ENCODE data around the gene LRFN4.
A peak's percentile ranks its signal among the peaks of the same experiment; 100 is the strongest.

The LRFN4 gene

DNA sequence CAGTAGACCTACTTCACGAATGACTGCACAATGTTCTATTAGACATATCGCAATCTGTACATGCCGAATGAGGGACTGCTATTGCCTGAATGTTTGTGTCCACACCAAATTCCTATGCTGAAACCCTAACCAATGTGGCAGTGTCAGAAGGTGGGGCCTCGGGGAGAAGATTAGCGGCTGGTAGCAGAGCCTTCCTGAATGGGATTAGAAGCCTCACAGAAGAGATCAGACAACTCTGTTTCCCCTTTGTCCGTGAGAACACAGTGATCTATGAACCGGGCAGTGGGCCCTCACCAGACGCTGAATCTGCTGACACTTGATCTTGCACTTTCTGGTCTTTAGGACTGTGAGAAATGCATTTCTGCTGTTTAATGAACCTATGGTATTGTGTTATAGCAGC lies 33.1 kb downstream of the LRFN4 start:
- no peak for DNase-seq (ENCODE audit: low read depth)

DNA sequence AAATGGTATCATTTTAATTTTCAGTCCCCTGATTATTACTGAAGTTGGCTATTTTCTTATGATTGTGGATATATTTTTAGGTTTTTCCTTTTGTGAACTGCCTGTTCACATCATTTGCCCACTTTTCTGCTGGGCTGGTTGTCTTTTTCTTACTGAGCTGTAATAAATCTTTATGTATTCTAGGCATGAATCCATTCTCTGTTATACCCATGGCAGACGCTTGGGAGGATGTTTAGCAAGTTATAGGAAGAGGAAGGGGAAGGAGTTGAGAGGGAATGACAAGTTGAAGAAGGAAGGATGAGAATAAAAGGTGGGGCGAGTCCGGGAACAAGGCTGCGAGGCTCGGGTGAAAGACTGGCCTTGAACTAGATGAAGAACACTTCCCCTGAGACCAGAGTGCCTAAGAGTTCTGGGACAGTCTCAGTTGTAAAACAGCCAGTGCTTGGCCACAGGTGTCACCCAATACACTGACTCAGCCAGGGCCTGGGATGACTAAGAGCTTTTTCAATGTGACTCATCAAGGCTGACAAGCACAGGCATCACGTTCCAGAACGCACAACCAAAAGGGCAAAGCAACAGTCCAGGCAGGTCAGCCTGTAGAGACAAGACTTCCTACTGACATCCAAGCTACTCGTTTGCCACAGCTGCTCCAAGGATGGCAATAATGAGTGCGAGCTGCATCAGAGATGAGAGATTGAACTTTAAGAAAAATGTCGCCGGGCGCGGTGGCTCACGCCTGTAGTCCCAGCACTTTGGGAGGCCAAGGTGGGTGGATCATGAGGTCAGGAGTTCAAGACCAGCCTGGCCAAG lies 35.2 kb downstream of the LRFN4 start:
- DNase-seq (ENCODE audit: low read depth), result peak; percentile 23

DNA sequence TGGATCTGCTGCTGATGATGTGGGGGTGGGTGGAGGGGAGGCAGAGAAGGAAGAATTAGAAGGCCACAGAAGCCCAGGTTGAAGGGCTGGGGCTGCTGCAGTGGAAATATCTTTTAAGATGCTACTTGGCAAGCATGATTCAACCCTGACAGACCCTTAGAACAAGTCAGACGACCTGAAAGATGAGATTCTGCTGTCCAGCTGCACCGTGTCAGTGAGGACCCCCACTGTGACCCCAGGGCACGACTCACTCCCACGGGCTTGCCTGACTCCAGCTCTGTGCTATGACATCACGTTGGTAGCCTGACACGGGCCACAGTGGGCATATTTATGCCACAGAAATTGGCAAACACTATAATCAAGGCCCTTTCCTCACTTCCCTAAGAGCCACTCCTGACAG lies 36.0 kb downstream of the LRFN4 start:
- no peak for DNase-seq (ENCODE audit: low read depth)

DNA sequence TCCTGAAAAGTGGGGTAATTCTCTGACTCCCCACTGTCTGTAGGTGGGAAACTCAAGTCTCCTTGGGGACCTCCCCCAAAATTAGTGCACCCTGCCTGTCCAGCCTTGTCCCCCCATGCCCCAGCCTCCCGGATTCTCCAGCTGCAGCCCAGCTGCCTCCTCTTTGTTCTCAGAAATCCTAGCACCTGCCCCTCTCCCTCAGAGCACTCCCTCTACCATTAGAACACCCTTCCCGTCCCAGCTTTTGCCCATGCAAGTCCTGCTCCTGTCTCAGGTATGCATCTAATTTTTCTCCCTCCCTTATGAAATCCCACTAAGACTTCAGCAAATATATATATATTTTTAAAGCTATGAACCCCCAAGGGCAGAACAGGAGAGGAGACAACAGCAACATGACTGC lies 37.3 kb downstream of the LRFN4 start:
- no peak for DNase-seq (ENCODE audit: low read depth)

DNA sequence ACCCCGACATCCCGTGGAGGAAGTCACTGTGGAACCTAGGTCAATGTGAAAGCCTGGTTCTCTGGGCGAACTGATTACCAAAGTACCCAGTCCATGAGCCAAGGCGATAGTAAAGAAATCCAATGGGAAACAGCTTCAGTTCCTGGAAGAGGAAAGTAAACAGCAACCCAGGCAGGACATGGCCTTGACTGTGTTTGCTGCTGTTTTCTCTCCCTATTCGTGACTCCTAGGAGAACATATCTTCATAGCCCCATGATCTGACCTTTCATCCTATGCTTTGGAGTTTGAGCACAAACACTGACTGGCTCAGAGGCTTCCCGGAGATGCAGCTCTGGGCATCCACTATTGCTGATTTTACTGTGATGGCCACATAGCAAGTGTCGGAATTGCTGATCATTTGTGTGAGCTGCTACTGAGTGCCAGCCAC lies 45.1 kb downstream of the LRFN4 start:
- no peak for DNase-seq (ENCODE audit: low read depth)

DNA sequence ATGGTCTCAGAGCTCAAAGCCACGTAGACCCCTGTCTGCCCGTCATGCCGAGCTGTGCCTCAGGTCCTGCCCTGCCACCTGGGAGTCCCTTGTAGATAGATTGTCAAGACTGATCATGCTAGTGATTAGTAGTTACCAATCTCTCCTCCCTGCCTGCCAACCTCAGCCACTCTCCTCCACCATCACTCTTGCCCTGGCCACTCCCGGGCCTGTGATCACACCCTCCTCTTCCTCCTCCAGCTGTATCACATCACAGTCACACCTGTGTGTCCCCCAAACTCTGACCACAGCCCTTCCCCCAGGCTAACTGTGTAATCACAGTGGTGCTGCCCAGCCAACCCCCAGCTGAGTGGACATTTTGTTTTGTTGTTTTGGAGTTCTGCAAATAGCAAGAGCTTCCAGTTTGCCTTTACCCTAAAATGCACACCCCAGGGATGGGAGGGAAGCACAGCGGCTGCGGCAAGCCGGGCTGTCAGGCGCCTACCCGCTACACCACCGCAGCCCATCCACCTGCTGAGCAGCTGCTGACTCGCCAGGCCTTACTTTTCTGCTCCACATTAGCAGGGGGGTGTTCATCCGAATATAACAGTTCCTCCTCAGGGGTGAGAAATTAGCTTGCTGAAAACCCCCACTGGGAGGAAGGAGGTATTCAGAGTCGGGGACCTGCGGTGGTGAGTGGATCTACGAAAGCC lies 45.8 kb downstream of the LRFN4 start:
- no peak for DNase-seq (ENCODE audit: low read depth)

DNA sequence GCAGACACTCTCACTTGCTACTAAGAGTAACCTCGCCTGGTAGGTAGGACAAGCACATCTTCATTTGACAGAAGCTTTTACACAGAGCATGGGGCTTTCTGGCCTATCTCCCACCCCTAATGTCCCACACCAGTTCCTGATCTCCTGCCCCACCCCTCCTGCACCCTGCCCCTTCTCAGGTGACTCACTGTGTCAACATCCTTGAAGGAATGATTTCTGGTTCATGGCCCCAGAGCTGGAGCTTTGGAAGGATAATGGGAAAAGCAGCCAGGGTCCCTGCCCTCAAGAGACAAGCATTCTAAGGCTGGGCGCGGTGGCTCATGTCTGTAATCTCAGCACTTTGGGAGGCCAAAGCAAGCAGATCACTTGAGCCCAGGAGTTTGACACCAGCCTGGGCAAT lies 47.2 kb downstream of the LRFN4 start:
- DNase-seq (ENCODE audit: low read depth), result no peak

DNA sequence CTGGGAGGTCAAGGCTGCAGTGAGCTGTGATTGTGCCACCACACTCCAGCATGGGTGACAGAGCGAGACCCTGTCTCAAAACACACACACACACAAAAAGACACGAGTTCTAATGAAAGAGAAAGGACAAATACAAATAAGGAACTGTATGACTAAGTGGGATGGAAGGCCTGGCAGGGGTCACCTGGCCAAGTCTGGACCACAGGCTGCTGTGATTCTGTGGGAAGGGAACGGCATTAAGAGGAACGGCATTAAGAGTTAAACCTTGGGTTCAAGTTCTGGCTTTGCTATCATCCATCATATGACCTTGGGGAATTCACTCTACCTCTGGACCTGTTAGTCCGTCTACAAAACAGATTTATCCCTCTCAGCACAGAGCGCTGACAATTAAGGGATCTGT lies 47.7 kb downstream of the LRFN4 start:
- no peak for DNase-seq (ENCODE audit: low read depth)

DNA sequence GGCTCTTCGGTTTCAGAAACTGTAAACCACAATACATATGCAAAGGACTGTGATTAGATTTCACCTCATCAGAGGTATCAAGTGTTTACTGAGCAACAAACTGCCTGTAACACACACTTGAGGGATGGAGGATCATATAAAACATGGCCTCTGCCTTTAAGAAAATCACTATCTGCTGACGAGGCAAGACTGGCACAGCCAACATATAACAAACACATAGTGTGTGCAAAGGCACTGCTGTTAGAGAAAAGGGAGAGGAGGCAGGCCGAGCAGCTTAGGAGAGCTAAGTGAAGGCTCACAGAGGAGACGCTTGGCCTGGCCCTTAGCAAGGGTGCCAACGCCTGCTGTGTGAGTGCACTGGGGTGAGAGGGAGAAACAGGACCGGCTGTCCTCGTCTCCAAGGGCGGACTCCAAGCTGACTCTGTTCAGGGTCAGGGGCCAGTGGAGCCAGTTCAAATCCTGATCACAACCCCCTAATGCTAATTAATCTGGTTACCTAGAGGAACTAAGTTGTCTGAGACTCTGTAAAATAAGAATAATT lies 48.2 kb downstream of the LRFN4 start:
- no peak for DNase-seq (ENCODE audit: low read depth)

DNA sequence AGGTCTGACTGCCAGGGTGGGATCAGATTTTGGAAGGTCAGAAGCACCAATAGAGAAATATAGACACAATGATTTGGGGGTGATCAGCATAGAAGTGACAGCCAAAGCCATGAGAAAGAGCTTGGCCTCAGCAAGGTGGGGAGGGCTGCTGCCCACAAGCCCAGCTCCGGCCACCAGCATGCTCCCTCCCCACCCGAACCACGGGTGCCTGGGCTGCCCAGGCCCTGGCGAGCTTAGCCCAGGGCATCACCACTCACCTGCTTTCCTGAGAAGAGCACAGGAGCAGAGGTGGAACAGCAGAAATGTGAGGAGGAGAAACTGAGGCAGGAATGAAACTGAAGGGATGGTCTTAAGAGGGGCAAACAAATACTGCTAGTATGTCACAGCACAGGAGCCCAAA lies 48.8 kb downstream of the LRFN4 start:
- no peak for DNase-seq (ENCODE audit: low read depth)

DNA sequence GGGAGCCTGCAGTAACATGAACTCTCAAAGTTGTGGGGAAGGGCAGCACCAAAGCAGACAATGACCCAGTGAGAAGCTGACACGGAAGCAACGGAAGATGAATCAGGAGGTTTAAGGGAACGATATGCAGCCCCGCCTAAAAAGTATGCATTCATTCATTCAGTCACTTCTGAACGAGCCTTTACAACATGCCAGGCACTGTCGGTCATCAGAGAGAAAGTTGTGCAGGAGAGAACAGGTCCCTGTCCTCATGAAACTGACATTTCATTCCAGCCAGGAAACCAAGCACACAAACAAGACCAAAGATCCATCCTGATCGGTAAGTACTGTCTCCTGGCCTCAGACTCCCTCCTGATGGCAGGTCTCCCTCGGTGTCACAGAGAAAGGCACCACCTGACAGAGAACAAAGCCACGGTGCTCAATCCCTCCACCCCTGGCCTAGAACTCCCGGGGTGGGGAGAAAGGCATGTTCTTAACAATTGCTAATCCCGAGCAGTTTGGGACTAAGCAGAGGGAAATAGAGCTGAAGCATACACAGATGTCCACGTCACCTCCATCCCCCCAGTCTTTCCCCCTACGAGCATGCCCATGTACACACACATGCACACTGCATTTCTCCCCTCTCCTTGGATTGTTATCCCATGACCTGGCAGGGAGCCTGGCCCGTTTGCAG lies 49.3 kb downstream of the LRFN4 start:
- DNase-seq (ENCODE audit: low read depth), result no peak

DNA sequence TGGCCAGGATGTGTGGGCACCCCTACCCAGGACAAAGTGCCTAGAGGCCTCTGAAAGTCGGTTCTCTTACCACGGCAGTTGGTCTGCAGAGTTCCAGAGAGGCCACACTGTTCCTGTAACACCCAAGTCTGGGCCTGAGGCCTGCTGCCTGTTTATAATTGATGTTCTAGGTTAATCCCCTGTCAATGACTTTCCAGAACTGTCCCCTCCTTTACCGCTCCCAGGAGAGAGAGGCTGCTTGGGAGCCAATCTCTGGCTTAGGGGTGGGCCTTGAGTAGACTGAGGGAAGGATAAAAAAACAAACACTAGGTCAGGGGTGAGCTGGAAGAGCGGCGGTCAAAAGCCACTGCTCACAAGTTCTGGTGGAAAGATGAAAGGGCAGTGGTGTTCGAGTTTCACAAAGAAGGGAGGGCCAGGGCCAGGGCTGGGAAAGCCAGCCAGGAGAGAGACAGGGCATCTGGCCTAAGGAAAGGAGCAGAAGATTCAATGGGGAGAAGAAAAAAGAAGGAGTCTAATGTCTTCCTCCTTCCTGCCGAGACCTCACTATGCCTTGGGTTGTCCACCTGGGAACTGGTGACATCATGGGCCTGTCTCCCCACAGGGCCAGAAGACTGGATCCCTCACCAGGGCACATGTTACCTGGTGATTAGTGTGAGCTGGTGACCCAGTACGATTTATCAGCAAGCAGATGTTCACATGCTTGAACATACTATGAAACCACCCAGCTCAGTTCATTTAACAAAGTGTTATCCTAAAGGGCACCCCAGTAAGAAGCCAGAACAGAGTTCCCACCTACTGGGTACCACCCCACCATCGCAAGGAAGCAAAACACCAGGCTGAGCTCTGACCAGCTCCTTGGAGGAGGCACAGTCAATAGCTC lies 51.1 kb downstream of the LRFN4 start:
- DNase-seq (ENCODE audit: low read depth), result no peak

DNA sequence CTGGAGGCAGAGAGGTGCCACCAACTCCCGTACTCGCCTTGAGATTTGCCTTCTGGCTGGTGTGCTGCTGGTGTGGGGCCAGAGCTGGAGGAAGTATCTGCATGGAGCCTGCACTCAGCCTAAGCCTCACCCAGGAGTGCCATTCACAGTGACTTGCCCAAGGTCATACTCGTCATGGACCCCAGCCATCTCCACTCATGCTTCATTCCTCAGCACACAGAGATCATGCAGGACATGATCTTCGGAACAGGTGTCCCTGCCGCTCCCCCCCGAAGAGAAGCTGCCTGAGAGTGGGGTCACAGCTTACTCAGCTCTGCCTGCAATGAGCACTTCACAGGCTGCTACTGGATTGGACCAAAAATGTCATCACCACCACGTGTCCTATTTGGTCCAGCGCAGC lies 52.3 kb downstream of the LRFN4 start:
- no peak for DNase-seq (ENCODE audit: low read depth)

DNA sequence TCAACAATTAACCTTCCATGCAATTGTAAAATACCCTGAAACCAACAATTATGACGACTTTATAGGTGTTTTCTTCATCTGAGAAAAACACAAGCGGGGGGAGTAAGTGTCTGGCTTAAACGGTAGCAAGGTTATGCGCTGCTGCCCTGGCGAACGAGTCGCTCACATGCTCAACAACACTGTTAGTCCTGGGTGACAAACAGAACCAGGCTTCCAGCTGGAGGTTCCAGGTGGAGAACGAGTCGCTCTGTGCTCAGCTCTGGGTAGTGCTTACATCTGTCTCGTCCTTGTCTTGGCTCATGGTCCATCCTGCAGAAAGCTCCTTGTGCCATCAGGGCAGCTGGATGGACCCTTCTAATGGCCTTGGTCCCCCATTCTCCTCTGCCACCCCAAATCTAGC lies 53.2 kb downstream of the LRFN4 start:
- DNase-seq (ENCODE audit: low read depth), result no peak

Measured in activated T-helper 9 cell treated with anti-CD3 and anti-CD28 coated beads, Interleukin-2, amount 50 U/mL, for 16 hours (primary cell).